ENCODE measurements around the gene TULP4.
"Not testable (repeated sequence)": the region's sequence is repeated elsewhere in the genome, so short reads cannot be mapped to it uniquely, and the experiment has no call there.

TULP4 gene

DNA sequence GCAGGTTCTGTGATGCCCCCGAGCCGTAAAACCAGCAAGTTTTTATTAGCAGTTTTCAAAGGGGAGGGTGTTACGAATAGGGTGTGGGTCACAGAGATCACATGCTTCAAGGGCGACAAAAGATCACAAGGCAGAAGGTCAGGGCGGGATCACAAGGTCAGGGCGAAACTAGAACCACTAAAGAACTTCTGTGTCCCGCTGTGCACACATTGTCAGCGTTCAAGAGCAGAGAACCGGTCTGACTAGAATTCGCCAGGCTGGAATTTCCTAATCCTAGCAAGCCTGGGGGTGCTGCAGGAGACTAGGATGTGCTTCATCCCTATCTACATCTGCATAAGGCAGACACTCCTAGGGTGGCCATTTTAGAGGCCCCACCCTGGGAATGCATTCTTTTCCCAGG is 26.9 kb downstream of the TULP4 start:
- H3K27me3 ChIP-seq (ENCODE audit: insufficient read depth, low read length); H3K4me3 ChIP-seq (ENCODE audit: low read length): not testable (repeated sequence)

DNA sequence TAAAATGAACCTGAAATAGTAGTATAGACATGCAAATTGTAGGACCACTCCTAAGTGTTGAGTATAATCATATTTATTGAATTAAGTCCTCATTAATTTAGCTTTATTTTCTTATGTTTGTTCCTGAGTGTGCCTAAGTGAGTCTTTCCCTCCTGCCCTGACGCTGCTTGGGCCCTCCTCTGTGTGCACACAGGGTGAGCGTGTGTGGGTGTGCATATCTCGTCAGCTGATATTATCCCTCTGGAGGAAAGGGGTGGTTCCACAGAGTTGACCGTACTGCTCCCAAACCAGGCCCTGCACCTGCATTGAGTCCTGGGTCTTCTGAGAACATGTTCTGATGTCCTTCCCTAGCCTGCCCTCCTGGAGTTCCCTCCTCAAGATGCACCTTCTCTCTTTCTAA is 28.0 kb downstream of the TULP4 start:
- Histone ChIP-seq H3K9me3 (ENCODE audit: low read length) (peaks cover 4% of the 10 kb centered on the region), H3K4me1 (ENCODE audit: insufficient read depth, low read length) (peaks cover 6% of the 10 kb centered on the region), H3K4me3 (ENCODE audit: low read length) (no peak overlapping the region), H3K36me3 (ENCODE audit: insufficient read depth, low read length) (peaks cover 3% of the 10 kb centered on the region), H2AFZ (ENCODE audit: low read depth, low read length) (no peak overlapping the region), H3K27me3 (ENCODE audit: insufficient read depth, low read length) (no peaks in the 10 kb centered on the region)

More for the DNA sequence above, 26.9 kb downstream of the TULP4 start:
- H2AFZ ChIP-seq (ENCODE audit: low read depth, low read length); H3K4me1 ChIP-seq (ENCODE audit: insufficient read depth, low read length); H3K9me3 ChIP-seq (ENCODE audit: low read length); H3K36me3 ChIP-seq (ENCODE audit: insufficient read depth, low read length): not testable (repeated sequence)

DNA sequence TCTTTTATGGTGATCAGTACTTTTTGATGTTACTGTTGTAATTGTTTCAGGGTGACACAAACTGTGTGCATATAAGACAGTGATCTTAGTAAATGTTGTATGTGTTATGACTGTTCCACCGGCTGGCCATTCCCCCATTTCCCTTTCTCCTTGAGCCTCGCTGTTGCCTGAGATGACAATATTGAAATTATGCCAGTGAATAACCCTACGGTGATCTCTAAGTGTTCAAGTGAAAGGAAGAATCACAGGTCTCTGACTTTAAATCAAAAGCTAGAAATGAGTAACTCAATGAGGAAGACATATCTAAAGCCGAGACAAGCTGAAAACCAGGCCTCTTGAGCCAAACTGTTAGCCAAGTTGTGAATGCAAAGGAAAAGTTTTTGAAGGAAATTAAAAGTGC is 32.3 kb downstream of the TULP4 start:
- H3K4me1 ChIP-seq (ENCODE audit: insufficient read depth, low read length) = no peaks in the 10 kb centered on the region
- H3K9me3 ChIP-seq (ENCODE audit: low read length) = peaks cover 9% of the 10 kb centered on the region
- H3K27me3 ChIP-seq (ENCODE audit: insufficient read depth, low read length) = no peaks in the 10 kb centered on the region
- no peaks in the 10 kb centered on the region for H3K36me3 ChIP-seq (ENCODE audit: insufficient read depth, low read length)
- H2AFZ ChIP-seq (ENCODE audit: low read depth, low read length) = no peak overlapping the region
- H3K4me3 ChIP-seq (ENCODE audit: low read length) = no peak overlapping the region

DNA sequence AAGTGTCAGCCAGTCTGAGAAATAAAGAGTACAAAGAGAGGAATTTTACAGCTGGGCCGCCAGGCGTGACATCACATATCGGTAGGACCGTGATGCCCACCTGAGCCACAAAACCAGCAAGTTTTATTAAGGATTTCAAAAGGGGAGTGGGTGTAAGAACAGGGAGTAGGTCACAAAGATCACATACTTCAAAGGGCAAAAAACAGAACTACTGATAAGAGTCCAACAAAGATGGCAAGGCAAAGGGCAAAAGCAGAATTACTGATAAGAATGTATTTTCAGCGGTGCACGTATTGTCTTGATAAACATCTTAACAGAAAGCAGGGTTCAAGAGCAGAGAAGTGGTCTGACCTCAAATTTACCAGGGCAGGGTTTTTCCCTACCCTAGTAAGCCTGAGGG is 33.2 kb downstream of the TULP4 start:
- not testable (repeated sequence) for H3K9me3 ChIP-seq (ENCODE audit: low read length); H3K27me3 ChIP-seq (ENCODE audit: insufficient read depth, low read length); H3K4me3 ChIP-seq (ENCODE audit: low read length); H2AFZ ChIP-seq (ENCODE audit: low read depth, low read length); H3K36me3 ChIP-seq (ENCODE audit: insufficient read depth, low read length); H3K4me1 ChIP-seq (ENCODE audit: insufficient read depth, low read length)

- Histone ChIP-seq H2AFZ (ENCODE audit: low read depth, low read length) (no peak overlapping the region), H3K4me3 (ENCODE audit: low read length) (no peak overlapping the region), H3K27me3 (ENCODE audit: insufficient read depth, low read length) (no peaks in the 10 kb centered on the region), H3K4me1 (ENCODE audit: insufficient read depth, low read length) (no peaks in the 10 kb centered on the region), H3K9me3 (ENCODE audit: low read length) (peaks cover 13% of the 10 kb centered on the region), H3K36me3 (ENCODE audit: insufficient read depth, low read length) (no peaks in the 10 kb centered on the region)
Observed at GRCh38 chr6:158347335-158347734, 35.1 kb downstream of the TULP4 start.

DNA sequence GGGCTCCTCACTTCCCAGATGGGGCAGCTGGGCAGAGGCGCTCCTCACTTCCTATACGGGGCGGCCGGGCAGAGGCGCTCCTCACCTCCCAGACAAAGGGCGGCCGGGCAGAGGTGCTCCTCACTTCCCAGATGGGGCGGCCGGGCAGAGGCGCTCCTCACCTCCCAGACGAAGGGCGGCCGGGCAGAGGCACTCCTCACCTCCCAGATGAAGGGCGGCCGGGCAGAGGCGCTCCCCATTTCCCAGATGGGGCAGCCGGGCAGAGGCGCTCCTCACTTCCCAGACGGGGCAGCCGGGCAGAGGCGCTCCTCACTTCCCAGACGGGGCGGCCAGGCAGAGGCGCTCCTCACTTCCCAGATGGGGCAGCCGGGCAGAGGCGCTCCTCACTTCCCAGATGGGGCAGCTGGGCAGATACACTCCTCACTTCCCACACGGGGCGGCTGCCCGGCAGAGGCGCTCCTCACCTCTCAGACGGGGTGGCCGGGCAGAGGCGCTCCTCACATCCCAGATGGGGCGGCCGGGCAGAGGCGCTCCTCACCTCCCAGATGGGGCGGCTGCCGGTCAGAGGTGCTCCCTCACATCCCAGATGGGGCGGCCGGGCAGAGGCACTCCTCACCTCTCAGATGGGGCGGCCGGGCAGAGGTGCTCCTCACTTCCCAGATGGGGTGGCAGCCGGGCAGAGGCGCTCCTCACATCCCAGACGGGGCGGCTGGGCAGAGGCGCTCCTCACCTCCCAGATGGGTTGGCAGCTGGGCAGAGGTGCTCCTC is 36.7 kb downstream of the TULP4 start:
- not testable (repeated sequence) for H3K27me3 ChIP-seq (ENCODE audit: insufficient read depth, low read length); H3K36me3 ChIP-seq (ENCODE audit: insufficient read depth, low read length); H3K4me3 ChIP-seq (ENCODE audit: low read length); H3K4me1 ChIP-seq (ENCODE audit: insufficient read depth, low read length); H2AFZ ChIP-seq (ENCODE audit: low read depth, low read length)
- H3K9me3 ChIP-seq (ENCODE audit: low read length) = peaks cover 14% of the 10 kb centered on the region

DNA sequence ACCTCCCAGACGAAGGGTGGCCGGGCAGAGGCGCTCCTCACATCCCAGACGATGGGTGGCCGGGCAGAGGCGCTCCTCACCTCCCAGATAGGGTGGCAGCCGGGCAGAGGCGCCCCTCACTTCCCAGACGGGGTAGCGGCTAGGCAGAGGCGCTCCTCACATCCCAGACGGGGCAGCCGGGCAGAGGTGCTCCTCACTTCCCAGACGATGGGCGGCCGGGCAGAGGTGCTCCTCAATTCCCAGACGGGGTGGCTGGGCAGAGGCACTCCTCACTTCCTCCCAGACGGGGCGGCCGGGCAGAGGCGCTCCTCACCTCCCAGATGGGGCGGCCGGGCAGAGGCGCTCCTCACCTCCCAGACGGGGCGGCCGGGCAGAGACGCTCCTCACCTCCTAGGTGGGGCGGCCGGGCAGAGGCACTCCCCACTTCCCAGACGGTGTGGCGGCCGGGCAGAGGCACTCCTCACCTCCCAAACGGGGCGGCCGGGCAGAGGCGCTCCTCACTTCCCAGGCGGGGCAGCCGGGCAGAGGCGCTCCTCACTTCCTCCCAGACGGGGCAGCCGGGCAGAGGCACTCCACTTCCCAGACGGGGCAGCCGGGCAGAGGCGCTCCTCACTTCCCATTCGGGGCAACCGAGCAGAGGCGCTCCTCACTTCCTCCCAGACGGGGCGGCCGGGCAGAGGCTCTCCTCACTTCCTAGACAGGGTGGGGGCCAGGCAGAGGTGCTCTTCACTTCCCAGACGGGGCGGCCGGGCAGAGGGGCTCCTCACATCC is 37.4 kb downstream of the TULP4 start:
- not testable (repeated sequence) for H2AFZ ChIP-seq (ENCODE audit: low read depth, low read length); H3K27me3 ChIP-seq (ENCODE audit: insufficient read depth, low read length); H3K4me1 ChIP-seq (ENCODE audit: insufficient read depth, low read length); H3K36me3 ChIP-seq (ENCODE audit: insufficient read depth, low read length); H3K4me3 ChIP-seq (ENCODE audit: low read length)
- H3K9me3 ChIP-seq (ENCODE audit: low read length) = peaks cover 15% of the 10 kb centered on the region

DNA sequence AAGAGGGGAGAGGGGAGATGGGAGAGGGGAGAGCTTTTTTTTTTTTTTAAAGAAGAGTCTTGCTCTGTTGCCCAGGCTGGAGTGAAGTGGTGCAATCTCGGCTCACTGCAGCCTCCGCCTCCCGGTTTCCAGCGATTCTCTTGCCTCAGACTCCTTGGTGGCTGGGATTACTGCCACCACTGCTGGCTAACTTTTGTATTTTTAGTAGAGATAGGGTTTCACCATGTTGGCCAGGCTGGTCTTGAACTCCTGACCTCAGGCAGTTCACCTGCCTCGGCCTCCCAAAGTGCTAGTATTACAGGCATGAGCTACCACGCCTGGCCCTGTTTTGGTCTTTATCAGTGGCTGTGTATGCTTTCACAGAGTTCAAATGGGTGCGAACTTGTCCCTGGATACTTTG is 38.5 kb downstream of the TULP4 start:
- H3K4me1 ChIP-seq (ENCODE audit: insufficient read depth, low read length); H2AFZ ChIP-seq (ENCODE audit: low read depth, low read length); H3K36me3 ChIP-seq (ENCODE audit: insufficient read depth, low read length); H3K4me3 ChIP-seq (ENCODE audit: low read length); H3K27me3 ChIP-seq (ENCODE audit: insufficient read depth, low read length): not testable (repeated sequence)
- H3K9me3 ChIP-seq (ENCODE audit: low read length) = peaks cover 15% of the 10 kb centered on the region

DNA sequence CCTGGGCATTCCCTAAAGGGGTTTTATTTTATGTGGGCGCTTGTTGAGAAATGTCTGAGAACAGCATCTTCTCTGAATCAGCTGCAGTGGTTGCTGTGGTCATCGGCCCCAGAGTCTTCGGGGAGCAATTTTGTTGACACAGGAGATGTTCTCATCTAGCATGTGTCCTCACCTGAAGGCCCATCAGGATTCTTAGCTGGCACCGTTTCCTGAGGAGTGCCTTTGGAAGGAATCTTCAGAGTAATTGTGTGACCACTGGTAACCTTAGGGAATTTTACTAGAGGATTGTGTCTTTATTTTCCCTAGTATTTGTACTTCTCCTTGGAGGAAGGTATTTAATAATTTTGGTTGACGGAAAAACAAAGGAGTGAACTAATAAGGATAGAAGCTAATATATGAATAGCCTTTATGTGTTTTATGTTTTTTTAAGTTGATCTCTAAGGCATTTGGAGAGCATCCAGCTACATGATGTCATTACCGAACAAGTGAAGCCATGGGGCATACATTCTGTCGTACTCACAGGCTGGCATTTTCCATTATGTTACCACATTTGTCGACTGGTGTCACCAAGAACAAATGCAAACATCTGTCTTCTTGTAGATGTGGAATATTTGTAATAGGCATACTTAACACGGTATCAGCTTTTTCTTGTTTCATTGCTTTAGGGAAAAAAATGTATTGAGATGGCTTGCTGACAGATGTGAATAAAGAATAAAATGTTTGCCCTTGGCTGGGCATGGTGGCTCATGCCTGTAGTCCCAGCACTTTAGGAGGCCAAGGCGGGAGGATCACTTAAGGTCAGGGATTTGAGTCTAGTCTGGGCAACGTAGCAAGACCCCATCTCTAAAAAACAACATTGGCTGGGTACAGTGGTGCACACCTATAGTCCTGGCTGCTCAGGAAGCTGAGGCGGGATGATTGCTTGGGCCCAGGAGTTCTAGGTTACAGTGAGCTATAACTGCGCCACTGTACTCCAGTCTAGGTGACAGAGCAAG is 41.9 kb downstream of the TULP4 start:
- no peaks in the 10 kb centered on the region for H3K27me3 ChIP-seq (ENCODE audit: insufficient read depth, low read length)
- no peaks in the 10 kb centered on the region for H3K36me3 ChIP-seq (ENCODE audit: insufficient read depth, low read length)
- H2AFZ ChIP-seq (ENCODE audit: low read depth, low read length) = no peak overlapping the region
- H3K9me3 ChIP-seq (ENCODE audit: low read length) = peaks cover 10% of the 10 kb centered on the region
- H3K4me1 ChIP-seq (ENCODE audit: insufficient read depth, low read length) = no peaks in the 10 kb centered on the region
- no peak overlapping the region for H3K4me3 ChIP-seq (ENCODE audit: low read length)

- Histone ChIP-seq H3K36me3 (ENCODE audit: insufficient read depth, low read length) (no peaks in the 10 kb centered on the region), H2AFZ (ENCODE audit: low read depth, low read length) (no peak overlapping the region), H3K4me3 (ENCODE audit: low read length) (no peak overlapping the region), H3K4me1 (ENCODE audit: insufficient read depth, low read length) (peaks cover 2% of the 10 kb centered on the region), H3K9me3 (ENCODE audit: low read length) (peaks cover 3% of the 10 kb centered on the region), H3K27me3 (ENCODE audit: insufficient read depth, low read length) (no peaks in the 10 kb centered on the region)
Observed at GRCh38 chr6:158356586-158357546, 44.6 kb downstream of the TULP4 start.

- Histone ChIP-seq H3K9me3 (ENCODE audit: low read length) (peaks cover 3% of the 10 kb centered on the region), H3K4me3 (ENCODE audit: low read length) (no peak overlapping the region), H3K36me3 (ENCODE audit: insufficient read depth, low read length) (no peaks in the 10 kb centered on the region), H2AFZ (ENCODE audit: low read depth, low read length) (no peak overlapping the region), H3K27me3 (ENCODE audit: insufficient read depth, low read length) (no peaks in the 10 kb centered on the region), H3K4me1 (ENCODE audit: insufficient read depth, low read length) (peaks cover 2% of the 10 kb centered on the region)
Observed at GRCh38 chr6:158357570-158358216, 45.4 kb downstream of the TULP4 start.
